Pancreas (tissue), 10 donors: ENCODE results near the gene DCD. TPM values are rescaled to one million over a fixed set of nuclear protein-coding genes. Genes with fewer than 3 reads are reported as not detected.

Source experiments
- ATAC-seq, 4 donors: fragments of 200-7000 bp; cut with Tn5 transposase; one replicate each; pipeline versions ENCODE4 v1.8.0 to v1.9.1; 2020; ENCODE audit warnings: mild to moderate bottlenecking in 4 of 4, moderate library complexity in 4 of 4
- DNase-seq, 6 donors: peaks; one replicate each; pipeline ENCODE4 v3.0.0-alpha.2; 2020
- FAIRE-seq: peaks from 2 replicates; lab custom pipeline; 2012; peaks lifted over from hg19 to GRCh38; lab: Jason Lieb, UNC
- H3K27ac ChIP-seq, 4 donors: fragments of 200-600 bp; sonication (generic); 1 replicate in 3 of 4; 2 replicates in 1 of 4; pipeline versions ENCODE4 v1.5.0 to v1.8.0; 2020
- H3K27me3 ChIP-seq, 4 donors: fragments of 200-600 bp; one replicate each; pipeline ENCODE4 v1.8.0; 2021
- H3K36me3 ChIP-seq, 3 donors: fragments of 200-600 bp; sonication (generic) in 1 of 3; one replicate each; pipeline versions ENCODE4 v1.5.0 to v1.8.0; 2020 to 2021
- H3K4me1 ChIP-seq, 3 donors: fragments of 200-600 bp; one replicate each; pipeline ENCODE4 v1.8.0; 2021
- H3K4me3 ChIP-seq, 4 donors: fragments of 200-600 bp; sonication (generic) in 2 of 4; one replicate each; pipeline versions ENCODE4 v1.5.0 to v1.8.0; 2020 to 2021
- H3K9me3 ChIP-seq, 4 donors: fragments of 200-600 bp; one replicate each; pipeline ENCODE4 v1.8.0; 2021
- CTCF ChIP-seq, 4 donors: fragments of 200-600 bp; sonication (generic) in 3 of 4; IDR thresholded peaks; one replicate each; pipeline versions ENCODE4 v1.5.0 to v1.8.0; 2021; ENCODE audit warnings: antibody characterized with exemption in 4 of 4
- WGBS, 2 donors: extraction: QIAGEN DNeasy Blood & Tissue Kit; methylation state at CpG; one replicate each; pipeline ENCODE4 v1.1.7; 2013; 5-methylcytosine and 5-hydroxymethylcytosine counted together
- intact Hi-C, 3 donors: fragments of 100-400 bp; cut with DNase I; formaldehyde crosslinking; loops; one replicate each; pipeline versions ENCODE4 v1.11.1 to v1.14.2; 2022
- polyA plus RNA-seq, 2 donors: library from polyadenylated mRNA; stranded (reverse); fragments of 200-250 nt; gene quantifications; one replicate each; pipeline ENCODE4 v1.2.3, GENCODE V29; 2013
- total RNA-seq, 6 donors: library from RNA; stranded (reverse); fragmentation: NEBNext Ultra II Directional in 4 of 6; extraction: Animal tissue kit (Norgen Biotek cat#: 25700) in 4 of 6; gene quantifications; one replicate each; pipeline versions ENCODE4 v1.2.1 to v1.2.4, GENCODE V29; 2021 to 2023
- donor health status: healthy with polysubstance abuse.
- donor health status: DM: no; HTN: no; CAD: no; lungs with moderate emphysema.
- donor health status: DM: no; HTN: no; CAD: no.
- donor health status: control.
- donor health status: control.
- donor health status: Bipolar disorder and iron deficiency.
- donor health status: DM: yes; HTN: yes; CAD: no.
- donor health status: DM: no; HTN: no; CAD: no.
- donor health status: DM: no; HTN: no; CAD: no.
- donor health status: DM: yes; HTN: yes; CAD: no.

Gene DCD
- total and polyA plus RNA-seq, 8 donors: not detected

GRCh38 chr12:54663603-54664002 lies 15.4 kb upstream of the DCD start:
- ATAC-seq (no peak), DNase-seq (no peak), FAIRE-seq (peak; percentile 91)
- 76 to 82% methylated on average over 3 of the region's 3 CpGs for WGBS, 2 donors
- H3K27me3 ChIP-seq: no peaks in the 10 kb centered on the region
- intact Hi-C loops: no loop called here
- no peaks in the 10 kb centered on the region for H3K36me3 ChIP-seq
- H3K4me1 ChIP-seq: no peaks in the 10 kb centered on the region
- H3K27ac ChIP-seq: no peak overlapping the region
- H3K9me3 ChIP-seq: no peaks in the 10 kb centered on the region
- H3K4me3 ChIP-seq: no peak overlapping the region
- no peak for TF ChIP-seq CTCF (IDR thresholded peaks at IDR 0.05)

- no peaks in the 10 kb centered on the region for H3K4me1 ChIP-seq
- no peaks in the 10 kb centered on the region for H3K9me3 ChIP-seq
- no peak for FAIRE-seq
- H3K4me3 ChIP-seq: no peak overlapping the region
- no peaks in the 10 kb centered on the region for H3K27me3 ChIP-seq
- no peak for ATAC-seq
- intact Hi-C loops: no loop called here
- WGBS, 2 donors: 63 to 68% methylated on average over 3 of the region's 3 CpGs
- no peak for TF ChIP-seq CTCF (IDR thresholded peaks at IDR 0.05)
- H3K36me3 ChIP-seq: no peaks in the 10 kb centered on the region
- H3K27ac ChIP-seq: no peak overlapping the region
- no peak for DNase-seq
These were observed 13.9 kb upstream of the DCD start for GRCh38 chr12:54662026-54662425.

GRCh38 chr12:54661048-54661447 lies 12.9 kb upstream of the DCD start:
- Histone ChIP-seq H3K36me3 (no peaks in the 10 kb centered on the region), H3K9me3 (no peaks in the 10 kb centered on the region), H3K4me1 (no peaks in the 10 kb centered on the region), H3K27ac (no peak overlapping the region), H3K4me3 (no peak overlapping the region), H3K27me3 (no peaks in the 10 kb centered on the region)
- intact Hi-C loops: no loop called here
- no peak for FAIRE-seq
- ATAC-seq: no peak
- DNase-seq: no peak
- WGBS, 2 donors: 43 to 56% methylated on average over 2 of the region's 2 CpGs
- TF ChIP-seq CTCF (IDR thresholded peaks at IDR 0.05): no peak

- ATAC-seq (peak in 1 of 4 donors; percentile 41), FAIRE-seq (no peak), DNase-seq (no peak)
- Histone ChIP-seq H3K27me3 (no peaks in the 10 kb centered on the region), H3K4me1 (no peaks in the 10 kb centered on the region), H3K9me3 (no peaks in the 10 kb centered on the region), H3K36me3 (no peaks in the 10 kb centered on the region), H3K27ac (no peak overlapping the region), H3K4me3 (no peak overlapping the region)
- intact Hi-C loops: no loop called here
- 73 to 74% methylated on average over 10 of the region's 10 CpGs for WGBS, 2 donors
- TF ChIP-seq CTCF (IDR thresholded peaks at IDR 0.05): no peak
These were observed 12.3 kb upstream of the DCD start for GRCh38 chr12:54660320-54660962.
